Activated naive CD4-positive, alpha-beta T cell treated with Interleukin-2 at 50 U/mL for 16 hours (primary cell): ENCODE results near the gene HJURP.
"Not testable (repeated sequence)": the region's sequence is repeated elsewhere in the genome, so short reads cannot be mapped to it uniquely, and the experiment has no call there.

Experiments
- DNase-seq: peaks from one replicate; pipeline ENCODE4 v3.0.0-alpha.2; 2020

HJURP gene

DNA sequence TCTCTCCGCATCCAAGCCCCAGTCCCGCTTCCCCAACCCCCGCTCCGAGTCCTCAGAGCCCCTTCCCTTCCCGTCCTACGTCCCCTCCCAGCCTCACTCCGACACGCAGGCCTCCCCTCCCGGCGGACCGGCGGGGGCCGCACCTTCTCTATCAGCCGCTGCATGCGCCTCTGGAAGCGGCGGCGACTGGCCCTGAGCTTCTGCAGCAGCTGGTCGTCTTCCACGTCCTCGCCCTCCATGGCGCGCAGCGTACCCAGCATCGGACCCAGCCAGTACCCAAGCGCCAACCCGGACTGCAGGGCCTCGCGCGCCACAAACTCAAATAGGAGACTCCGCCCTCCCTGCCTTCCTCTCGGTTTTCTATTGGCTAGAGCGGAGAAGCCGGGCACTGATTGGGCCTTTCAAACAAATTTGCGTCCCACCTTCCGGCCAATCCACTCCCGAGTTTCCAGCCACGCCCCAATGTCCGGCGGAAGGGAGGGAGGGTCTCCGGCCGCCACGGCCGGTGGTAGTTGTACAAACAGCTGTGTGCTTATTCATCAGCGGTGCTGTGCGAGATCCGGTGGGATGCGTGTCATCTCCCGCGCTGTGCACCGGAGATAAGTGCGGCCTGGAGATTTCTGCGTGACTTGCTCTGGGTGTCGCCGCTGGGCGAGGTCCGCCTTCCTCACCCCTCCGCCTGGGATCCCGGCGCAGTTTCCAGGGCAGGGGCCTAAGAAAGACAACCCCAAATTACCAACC lies at the start of gene HJURP:
Gene HJURP, minus strand, starts transcription at position 295 of the 741 bp plus-strand sequence. Its CDS starts 35 bp downstream, at position 260.
- peak; percentile 92 for DNase-seq

- DNase-seq, result no peak
Observed at GRCh38 chr2:233901884-233902283, 47.5 kb upstream of the HJURP start.

DNA sequence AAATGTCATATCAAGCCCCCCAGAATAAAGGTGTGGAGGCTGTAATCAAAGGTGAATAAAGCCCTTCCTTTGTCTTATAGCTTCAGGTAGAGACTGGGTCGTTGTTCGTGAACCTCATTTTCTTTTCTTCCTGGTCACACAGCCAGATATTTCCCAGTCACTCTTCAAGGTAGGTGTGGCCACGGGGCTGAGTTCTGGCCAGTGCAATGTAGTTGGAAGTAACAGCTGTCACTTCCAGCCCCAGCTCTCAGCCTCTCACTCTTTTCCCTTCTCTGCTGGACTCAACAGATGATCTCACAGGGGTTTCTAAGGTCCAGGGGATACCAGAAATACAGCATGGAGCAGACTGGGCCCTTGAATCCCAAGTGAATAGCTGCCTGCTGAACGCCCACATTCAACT lies 47.0 kb upstream of the HJURP start:
- no peak for DNase-seq

GRCh38 chr2:233896253-233896652 lies 41.9 kb upstream of the HJURP start:
- not testable (repeated sequence) for DNase-seq

- no peak for DNase-seq
Observed at GRCh38 chr2:233892793-233893192, 38.5 kb upstream of the HJURP start.

- DNase-seq, result no peak
Observed at GRCh38 chr2:233882353-233882752, 28.0 kb upstream of the HJURP start.

DNA sequence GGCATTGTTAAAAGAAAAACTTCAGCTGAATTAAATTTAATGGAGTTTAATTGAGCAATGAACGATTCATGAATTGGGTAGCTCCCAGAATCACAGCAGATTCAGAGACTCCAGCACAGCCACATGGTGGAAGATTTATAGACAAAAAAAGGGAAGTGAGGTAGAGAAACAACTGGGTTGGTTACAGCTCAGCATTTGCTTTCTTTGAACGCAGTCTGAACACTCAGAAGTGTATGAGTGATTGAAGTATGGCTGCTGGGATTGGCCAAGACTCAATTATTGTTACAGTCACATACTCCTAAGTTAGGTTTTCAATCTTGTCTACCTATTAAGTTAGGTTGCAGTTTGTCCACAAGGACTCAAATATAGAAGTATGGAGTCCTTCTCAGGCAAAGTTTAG lies 17.8 kb upstream of the HJURP start:
- not testable (repeated sequence) for DNase-seq

GRCh38 chr2:233871432-233871831 lies 17.1 kb upstream of the HJURP start:
- no peak for DNase-seq

GRCh38 chr2:233867993-233868532 lies 13.7 kb upstream of the HJURP start, which contains the start of gene MSL3B:
TSS of gene MSL3B (minus strand) at chr2:233868386.
- peak; percentile 56 for DNase-seq

DNA sequence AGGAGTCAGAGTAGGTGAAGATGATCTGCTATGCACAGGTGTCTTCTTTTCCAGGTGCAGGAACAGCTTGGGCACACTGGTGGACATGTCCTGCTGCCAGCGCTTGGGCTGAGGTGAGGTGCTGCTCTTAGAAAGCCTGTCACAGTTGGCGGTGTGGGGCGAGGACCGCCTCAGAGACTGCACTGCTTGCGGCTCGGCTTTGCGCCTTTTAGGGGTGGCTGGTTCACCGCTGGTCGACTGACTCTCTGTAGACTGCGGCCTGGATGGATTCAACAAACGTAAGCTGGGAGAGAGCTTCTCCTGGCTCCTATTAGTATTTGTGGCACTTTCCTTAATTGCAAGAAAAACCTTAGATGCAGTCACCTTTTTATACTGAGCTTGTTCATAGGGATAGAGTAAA lies 12.1 kb upstream of the HJURP start:
- no peak for DNase-seq

- DNase-seq, result no peak
Observed at GRCh38 chr2:233865838-233866237, 11.5 kb upstream of the HJURP start.

DNA sequence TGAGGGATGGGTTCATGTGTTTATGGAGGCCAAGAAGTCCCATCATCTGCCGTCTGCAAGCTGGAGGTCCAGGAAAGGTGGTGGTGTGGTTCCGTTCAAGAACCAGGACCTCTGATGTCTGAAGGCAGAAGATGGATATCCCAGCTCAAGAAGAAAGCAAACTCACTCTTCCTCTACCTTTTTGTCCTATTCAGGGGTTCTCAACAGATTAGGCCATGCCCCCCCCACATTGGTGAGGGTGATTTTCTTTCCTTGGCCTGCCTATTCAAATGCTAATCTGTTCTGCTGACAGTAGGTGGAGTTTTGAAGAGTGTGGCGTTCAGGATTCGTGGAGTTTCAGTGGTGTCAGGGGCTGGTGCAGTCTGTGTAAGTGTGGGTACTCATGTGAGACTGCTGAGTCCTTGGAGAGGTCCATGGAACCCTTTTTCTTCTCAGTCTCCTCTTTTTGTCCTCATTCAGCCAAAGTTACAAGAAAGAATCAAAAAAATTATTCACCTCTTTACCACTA lies 8.0 kb upstream of the HJURP start:
- no peak for DNase-seq

DNA sequence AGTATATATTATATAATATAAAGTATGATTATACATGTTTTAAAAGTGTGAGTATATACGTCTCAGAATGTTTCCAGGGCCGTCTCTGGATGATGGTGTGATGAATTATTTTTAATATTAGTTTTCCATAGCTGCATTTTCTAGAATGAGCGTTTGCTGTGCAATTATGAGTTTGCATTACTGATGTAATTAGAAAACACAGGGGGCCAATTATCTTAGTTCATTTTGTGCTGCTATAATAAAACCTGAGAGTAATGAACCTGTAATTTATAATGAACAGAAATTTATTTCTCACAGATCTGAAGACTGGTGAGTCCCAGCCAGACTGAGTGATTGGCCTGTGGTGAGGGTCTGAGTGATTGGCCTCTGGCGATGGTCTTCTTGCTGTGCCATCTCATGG lies 4.0 kb upstream of the HJURP start:
- no peak for DNase-seq

- peak; percentile 62 for DNase-seq
Observed at GRCh38 chr2:233857511-233858141, 3.3 kb upstream of the HJURP start.

DNA sequence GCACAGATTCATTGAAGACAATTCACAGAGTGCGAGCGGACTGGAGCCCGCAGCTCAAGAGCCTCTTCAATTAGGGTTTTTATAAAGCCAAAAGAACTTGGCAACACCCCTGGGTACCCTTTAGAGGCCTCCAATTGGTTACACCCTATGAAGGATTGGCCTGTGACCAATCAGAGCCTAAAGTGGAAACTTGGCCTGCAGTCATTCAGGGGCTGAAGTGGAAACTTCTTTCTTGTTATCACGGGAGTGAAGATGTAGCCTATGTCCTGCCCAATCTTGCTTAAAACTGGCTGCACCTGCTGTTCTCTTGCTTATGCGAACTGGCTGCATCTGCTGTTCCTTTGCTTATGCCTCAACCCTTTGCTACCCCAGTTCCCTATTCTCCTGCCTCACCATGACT lies 1.8 kb upstream of the HJURP start:
- no peak for DNase-seq

- no peak for DNase-seq
Observed at GRCh38 chr2:233855345-233855744, 1.0 kb upstream of the HJURP start.

DNA sequence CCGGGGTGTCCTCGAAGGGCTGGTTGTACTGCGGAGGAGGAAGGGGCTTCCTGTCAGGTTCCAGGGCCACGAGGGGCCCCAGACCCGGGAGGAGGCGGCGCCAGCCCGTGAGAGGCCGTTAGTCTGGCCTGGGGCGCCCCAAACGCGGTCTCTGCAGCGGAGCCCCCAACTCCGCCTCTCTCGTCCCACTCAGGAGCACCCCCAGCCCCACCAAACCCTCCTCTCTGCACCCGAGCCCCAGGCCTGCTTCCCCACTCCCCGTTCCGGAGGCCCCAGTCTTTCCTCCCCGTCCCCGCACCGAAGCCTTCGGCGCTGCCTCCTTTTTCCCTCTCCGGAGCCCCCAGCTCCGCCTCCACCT lies 473 bp downstream of the HJURP start:
- DNase-seq, result no peak

GRCh38 chr2:233853353-233853752 lies 982 bp downstream of the HJURP start:
- no peak for DNase-seq

DNA sequence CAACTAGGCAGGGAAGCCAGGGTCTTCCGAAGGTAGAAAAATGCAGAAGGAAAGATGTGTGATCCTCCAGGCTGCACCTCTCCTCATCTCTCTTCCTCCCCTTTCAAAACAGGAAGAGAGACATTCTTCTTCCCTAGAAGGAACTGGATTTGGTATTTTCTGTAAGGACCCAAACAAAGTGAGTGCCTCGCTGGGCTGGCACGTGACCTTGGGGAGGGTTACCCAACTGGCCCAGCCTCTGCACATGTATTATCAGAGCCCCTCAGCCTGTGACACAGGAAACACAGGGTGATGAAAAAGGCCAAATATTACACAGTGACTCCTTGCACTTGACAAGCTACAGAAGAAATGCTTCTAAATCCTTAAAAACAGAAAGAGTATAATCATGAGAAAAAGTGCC lies 2.3 kb downstream of the HJURP start:
- DNase-seq, result no peak

- no peak for DNase-seq
Observed at GRCh38 chr2:233851169-233851568, 3.2 kb downstream of the HJURP start.

- no peak for DNase-seq
Observed at GRCh38 chr2:233850745-233851144, 3.6 kb downstream of the HJURP start.

- no peak for DNase-seq
Observed at GRCh38 chr2:233849607-233850271, 4.6 kb downstream of the HJURP start.

- DNase-seq, result no peak
Observed at GRCh38 chr2:233848276-233848675, 6.1 kb downstream of the HJURP start.
